NCI-H1105 (cell line): ENCODE data around the gene CD74.
"Not testable (repeated sequence)": the region's sequence is repeated elsewhere in the genome, so short reads cannot be mapped to it uniquely, and the experiment has no call there.

Experiments
- DNase-seq: peaks from one replicate; lab custom pipeline; 2025; lab: John Stamatoyannopoulos, UW

CD74 gene

GRCh38 chr5:150412319-150413175, at the start of gene CD74:
Gene CD74 (minus strand): TSS chr5:150412910. CDS start chr5:150412749, 161 bp downstream.
- DNase-seq, result no peak

GRCh38 chr5:150461231-150461630, 48.5 kb upstream of the CD74 start:
- no peak for DNase-seq

DNA sequence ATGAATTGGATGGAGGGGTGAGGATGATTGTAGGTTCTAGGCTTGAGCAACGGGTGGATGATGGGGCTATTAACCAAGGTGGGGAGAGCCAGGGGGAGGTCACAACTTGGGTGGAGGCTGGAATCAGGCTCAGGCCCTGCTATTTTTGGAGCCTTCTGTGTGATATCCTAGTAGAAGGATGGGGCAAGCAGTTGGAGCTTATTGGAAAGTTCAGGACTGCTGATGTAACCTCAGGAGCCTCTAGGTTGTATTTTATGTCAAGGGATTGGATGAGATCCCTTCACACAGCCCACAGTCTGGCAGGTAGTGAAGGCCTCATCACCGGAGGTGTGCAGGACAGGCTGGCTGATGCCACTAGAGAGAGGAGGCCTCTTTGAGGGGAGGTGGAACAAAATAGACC, 48.1 kb upstream of the CD74 start:
- no peak for DNase-seq

GRCh38 chr5:150458802-150459557, 46.3 kb upstream of the CD74 start:
- no peak for DNase-seq

DNA sequence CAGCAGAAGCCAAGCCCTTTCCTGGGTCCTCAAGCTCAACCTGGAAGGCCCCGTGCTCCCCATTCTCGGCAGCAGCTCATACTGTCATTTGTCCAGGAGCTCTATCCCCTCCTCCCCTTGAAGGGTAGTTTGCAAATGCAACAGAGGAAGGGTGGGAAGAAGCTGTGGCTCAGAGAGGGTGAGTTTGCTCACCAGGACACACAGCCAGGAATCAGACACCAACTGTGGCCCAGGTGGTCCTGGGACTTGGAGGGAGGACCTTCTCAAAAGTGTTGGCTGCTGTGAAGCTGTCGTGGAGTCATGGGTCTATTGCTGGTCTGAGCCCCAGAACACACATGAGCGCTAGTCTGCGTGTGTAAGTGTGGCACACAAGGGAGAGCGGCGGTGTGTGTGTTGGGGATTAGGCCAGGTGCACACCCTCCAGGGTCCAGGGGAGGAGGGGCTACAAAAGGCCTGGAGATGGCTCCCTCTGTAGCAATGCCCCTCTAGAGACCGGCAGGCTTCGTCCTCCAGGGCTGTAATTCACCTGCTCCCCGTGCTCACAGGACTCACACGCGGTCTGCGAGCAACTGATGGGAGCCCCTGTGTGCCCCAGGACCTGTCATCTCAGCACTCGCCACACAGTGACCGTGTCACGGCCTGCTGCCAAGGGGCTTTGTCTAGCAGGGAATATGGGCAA, 45.0 kb upstream of the CD74 start:
- DNase-seq, result no peak

DNA sequence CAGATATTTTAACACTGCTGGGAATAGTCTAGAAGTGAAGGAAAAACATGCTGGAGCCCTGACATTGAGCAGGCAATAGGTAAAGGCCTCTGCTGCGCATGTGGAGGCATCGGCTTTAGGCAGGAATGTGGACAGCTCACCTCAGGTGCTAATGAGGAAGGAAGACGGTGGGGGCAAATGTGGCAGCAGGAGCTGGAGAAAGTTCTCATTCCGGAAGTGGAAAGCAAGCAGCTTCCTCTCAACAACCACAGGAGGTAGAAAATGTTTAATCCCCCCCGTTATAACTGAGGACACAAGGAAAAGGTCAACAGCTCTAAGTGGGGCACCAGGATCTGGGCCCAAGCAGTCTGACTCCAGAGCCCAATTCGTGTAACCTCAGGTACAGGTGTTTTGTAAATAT, 44.4 kb upstream of the CD74 start:
- no peak for DNase-seq

- no peak for DNase-seq
Observed at GRCh38 chr5:150454492-150455229, 42.0 kb upstream of the CD74 start.

GRCh38 chr5:150454027-150454426, 41.3 kb upstream of the CD74 start:
- not testable (repeated sequence) for DNase-seq

DNA sequence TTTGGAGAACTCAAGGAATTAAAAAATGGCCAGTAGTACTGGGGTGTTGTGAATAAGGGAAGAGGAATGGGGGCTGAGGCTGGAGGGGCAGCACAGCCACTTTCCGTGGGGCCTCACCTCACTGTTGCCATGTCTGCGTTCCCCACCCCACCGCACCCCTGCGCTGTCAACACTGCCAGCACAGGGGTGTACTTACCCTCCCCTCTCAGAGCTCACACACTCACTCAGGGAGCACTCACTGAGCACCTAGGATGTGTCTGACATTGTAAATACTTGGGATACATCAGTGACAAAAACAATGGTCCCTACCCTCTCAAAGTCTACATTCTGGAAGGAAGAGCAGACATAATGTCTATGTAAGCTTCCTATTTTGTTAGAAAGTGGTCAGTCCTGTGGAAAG, 40.2 kb upstream of the CD74 start:
- no peak for DNase-seq

- no peak for DNase-seq
Observed at GRCh38 chr5:150451594-150451993, 38.9 kb upstream of the CD74 start.

GRCh38 chr5:150449517-150450339, 37.0 kb upstream of the CD74 start, which contains the start of gene RPS14:
Gene RPS14 (minus strand): TSS chr5:150449739. CDS start chr5:150447733, 2,006 bp downstream.
- peak; percentile 64 for DNase-seq

DNA sequence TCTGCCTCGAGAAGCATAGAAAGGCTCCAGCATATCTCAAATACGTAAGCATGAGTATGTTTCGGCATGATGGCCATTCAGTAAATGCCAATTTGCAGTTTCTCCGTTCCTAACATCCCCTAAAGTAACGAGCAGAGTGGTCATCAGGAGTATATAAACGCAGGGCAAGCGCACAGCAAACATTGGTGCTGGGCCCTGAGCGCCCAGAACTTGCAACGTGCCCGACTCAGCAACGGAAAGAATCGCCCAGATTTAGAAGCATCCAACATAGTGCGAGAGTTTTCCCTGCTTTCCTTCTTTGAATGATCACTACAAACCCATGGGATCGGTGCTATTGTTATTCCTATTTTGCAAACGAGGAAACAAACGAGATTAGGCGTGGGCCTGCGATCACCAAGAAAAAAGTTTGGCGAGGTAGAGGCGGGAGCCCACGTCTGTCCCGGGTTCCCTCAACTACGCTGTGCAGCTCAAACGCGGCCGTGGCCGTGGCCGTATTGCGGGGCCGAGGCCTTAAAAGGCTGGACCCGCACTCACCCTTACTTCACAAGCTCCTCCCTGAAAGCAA, 36.3 kb upstream of the CD74 start:
- no peak for DNase-seq

DNA sequence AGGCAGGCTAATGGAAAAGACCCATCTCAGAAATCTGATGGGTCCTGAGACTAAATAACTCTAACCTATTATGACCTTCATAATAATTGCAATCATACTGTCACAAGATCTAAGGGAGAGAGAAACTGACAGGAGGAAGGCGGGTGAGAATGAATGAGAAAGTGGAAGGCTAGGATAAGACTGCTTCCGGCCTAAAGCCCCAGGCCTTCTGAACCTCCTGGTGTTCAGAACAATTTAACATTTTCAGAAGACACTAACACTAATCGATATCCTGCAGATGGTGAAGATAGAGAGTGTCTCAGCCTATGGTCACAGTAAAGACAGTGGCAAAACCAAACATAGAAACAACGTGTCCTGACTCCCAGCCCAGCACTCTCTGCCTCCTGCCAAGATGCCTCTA, 35.6 kb upstream of the CD74 start:
- DNase-seq, result no peak

- no peak for DNase-seq
Observed at GRCh38 chr5:150447188-150447587, 34.5 kb upstream of the CD74 start.

GRCh38 chr5:150446583-150446982, 33.9 kb upstream of the CD74 start:
- no peak for DNase-seq

DNA sequence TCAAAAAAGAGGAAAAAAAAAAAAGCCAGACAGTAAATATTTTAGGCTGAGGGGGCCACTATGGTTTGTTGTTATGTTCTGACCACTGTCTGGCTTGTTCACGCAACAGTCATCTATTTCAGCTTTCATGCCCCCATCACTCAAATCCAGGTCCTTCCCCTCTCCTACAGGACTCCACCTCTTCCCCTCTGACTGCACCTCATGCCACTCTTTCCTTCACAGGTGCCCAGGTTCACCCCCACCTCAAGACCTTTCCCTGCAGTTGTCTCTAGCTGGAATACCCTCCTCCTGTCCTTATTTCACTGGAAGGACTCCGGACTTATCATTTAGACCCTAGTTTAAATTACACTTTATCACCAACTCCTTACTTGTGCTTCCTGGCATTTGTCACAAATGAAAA, 33.4 kb upstream of the CD74 start:
- no peak for DNase-seq

DNA sequence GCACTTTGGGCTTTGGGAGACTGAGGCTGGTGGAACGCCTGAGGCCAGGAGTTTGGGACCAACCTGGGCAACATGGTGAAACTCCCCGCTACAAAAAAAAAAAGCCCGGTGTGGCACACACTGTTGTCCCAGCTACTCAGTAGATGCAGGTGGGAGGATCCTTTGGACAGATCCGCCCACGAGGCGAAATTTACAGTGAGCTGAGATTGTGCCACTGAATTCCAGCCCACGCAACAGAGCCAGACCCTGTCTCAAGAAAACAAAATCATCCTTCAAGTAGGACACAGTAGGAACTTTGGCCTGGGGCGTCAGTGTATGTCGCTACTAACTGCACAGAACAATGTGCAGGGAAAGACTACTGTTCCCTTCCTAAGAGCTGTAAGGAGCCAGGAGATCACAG, 32.1 kb upstream of the CD74 start:
- DNase-seq, result no peak

- no peak for DNase-seq
Observed at GRCh38 chr5:150443242-150444075, 30.7 kb upstream of the CD74 start.

GRCh38 chr5:150442699-150443080, 30.0 kb upstream of the CD74 start:
- no peak for DNase-seq
